IMR-90 (cell line): ENCODE results near the gene FAM20C. TPM values are rescaled to one million over a fixed set of nuclear protein-coding genes. Genes with fewer than 3 reads are reported as not detected.

Source experiments
- ATAC-seq: fragments of 200-7000 bp; cut with Tn5 transposase; 2 replicates; pipeline ENCODE4 v1.9.1; 2020; ENCODE audit warnings: low read depth, mild to moderate bottlenecking, moderate library complexity
- BruUV-seq: library from RNA; stranded (reverse); fragments of 400-500 nt; replicated peaks from 2 replicates; lab custom pipeline; 2021; lab: Mats Ljungman, UMichigan
- CTCF ChIA-PET: fragments of 300-600 bp; formaldehyde crosslinking; extraction: SDS; loops from one replicate; lab custom pipeline; 2021; ENCODE audit warnings: antibody characterized with exemption; lab: Yijun Ruan, JAX
- POLR2A ChIA-PET: fragments of 300-600 bp; sonication (Branson Sonifier 250); formaldehyde crosslinking; loops from one replicate; lab custom pipeline; 2022; ENCODE audit warnings: antibody characterized with exemption; ENCODE audit not compliant: unreplicated experiment; lab: Charles Lee
- DNase-seq: peaks from one replicate; pipeline ENCODE4 v3.0.0; 2013
- H2AFZ ChIP-seq: replicated peaks from 2 replicates; pipeline ENCODE3; 2013; ENCODE audit warnings: low read length, mild to moderate bottlenecking; ENCODE audit not compliant: poor library complexity
- H2AK5ac ChIP-seq: 2 replicates; pipeline ENCODE4 v1.6.1; 2013; ENCODE audit warnings: low read depth, low read length, inconsistent platforms
- H2AK9ac ChIP-seq: replicated peaks from 2 replicates; pipeline ENCODE3; 2013; ENCODE audit warnings: mild to moderate bottlenecking, low read depth, low read length, moderate library complexity; ENCODE audit not compliant: poor library complexity
- H2BK120ac ChIP-seq: 2 replicates; pipeline ENCODE4 v1.6.1; 2013; ENCODE audit warnings: low read depth, low read length, inconsistent platforms
- H2BK15ac ChIP-seq: 3 replicates; pipeline ENCODE4 v1.6.1; 2013; ENCODE audit warnings: low read depth, low read length, inconsistent platforms
- H2BK20ac ChIP-seq: 2 replicates; pipeline ENCODE4 v1.6.1; 2013; ENCODE audit warnings: low read depth, mild to moderate bottlenecking, inconsistent platforms, low read length, moderate library complexity
- H2BK5ac ChIP-seq: 2 replicates; pipeline ENCODE4 v1.6.1; 2013; ENCODE audit warnings: mild to moderate bottlenecking, low read depth, low read length, inconsistent platforms; ENCODE audit not compliant: poor library complexity, severe bottlenecking
- H3K14ac ChIP-seq: replicated peaks from 2 replicates; pipeline ENCODE4 v1.6.1; 2013; ENCODE audit warnings: low read depth, low read length, inconsistent platforms
- H3K18ac ChIP-seq: 2 replicates; pipeline ENCODE4 v1.6.1; 2013; ENCODE audit warnings: low read depth, low read length, control low read depth
- H3K23ac ChIP-seq: 2 replicates; pipeline ENCODE4 v1.6.1; 2013; ENCODE audit warnings: low read depth, low read length, inconsistent platforms
- H3K27ac ChIP-seq: 2 replicates; pipeline ENCODE4 v1.5.1; 2013; ENCODE audit warnings: mild to moderate bottlenecking, control low read depth, low read length; ENCODE audit not compliant: insufficient read depth
- H3K27me3 ChIP-seq: 2 replicates; pipeline ENCODE4 v1.6.1; 2013; ENCODE audit warnings: low read length; ENCODE audit not compliant: control insufficient read depth, insufficient read depth
- H3K36me3 ChIP-seq: 2 replicates; pipeline ENCODE4 v1.6.1; 2013; ENCODE audit warnings: low read length, mixed read lengths; ENCODE audit not compliant: control insufficient read depth, insufficient read depth
- H3K4ac ChIP-seq: 2 replicates; pipeline ENCODE4 v1.6.1; 2013; ENCODE audit warnings: low read depth, low read length, inconsistent platforms
- H3K4me1 ChIP-seq: 2 replicates; pipeline ENCODE4 v1.6.1; 2013; ENCODE audit warnings: low read length, mixed read lengths; ENCODE audit not compliant: control insufficient read depth, insufficient read depth
- H3K4me2 ChIP-seq: 2 replicates; pipeline ENCODE4 v1.6.1; 2013; ENCODE audit warnings: low read depth, mild to moderate bottlenecking, control low read depth, low read length, moderate library complexity
- H3K4me3 ChIP-seq: 2 replicates; pipeline ENCODE4 v1.5.1; 2013; ENCODE audit warnings: low read depth, mild to moderate bottlenecking, control low read depth, low read length, moderate library complexity; ENCODE audit not compliant: insufficient read depth
- H3K56ac ChIP-seq: 2 replicates; pipeline ENCODE4 v1.6.1; 2013; ENCODE audit warnings: low read length, inconsistent platforms; ENCODE audit not compliant: insufficient read depth; ENCODE audit errors: extremely low read depth
- H3K79me1 ChIP-seq, 2 experiments: 2 replicates each; pipeline ENCODE4 v1.6.1; 2013; ENCODE audit warnings: low read length in 2 of 2, inconsistent platforms in 1 of 2, low read depth in 1 of 2
- H3K9ac ChIP-seq: 2 replicates; pipeline ENCODE4 v1.6.1; 2013; ENCODE audit warnings: low read depth, low read length, control low read depth
- H3K9me1 ChIP-seq: 2 replicates; pipeline ENCODE4 v1.6.1; 2013; ENCODE audit warnings: low read length, inconsistent platforms; ENCODE audit not compliant: insufficient read depth
- H3K9me3 ChIP-seq: 2 replicates; pipeline ENCODE4 v1.6.1; 2013; ENCODE audit warnings: low read length; ENCODE audit not compliant: control insufficient read depth, insufficient read depth
- H4K20me1 ChIP-seq: 2 replicates; pipeline ENCODE4 v1.6.1; 2013; ENCODE audit warnings: low read length, inconsistent platforms; ENCODE audit not compliant: insufficient read depth
- H4K5ac ChIP-seq: 2 replicates; pipeline ENCODE4 v1.6.1; 2013; ENCODE audit warnings: mild to moderate bottlenecking, low read depth, low read length, control low read depth
- H4K8ac ChIP-seq, 2 experiments: 2 replicates each; pipeline ENCODE4 v1.6.1; 2013; ENCODE audit warnings: low read depth in 2 of 2, low read length in 2 of 2, control low read depth in 1 of 2, inconsistent platforms in 1 of 2
- H4K91ac ChIP-seq: 2 replicates; pipeline ENCODE4 v1.6.1; 2013; ENCODE audit warnings: low read depth, low read length, inconsistent platforms; ENCODE audit not compliant: insufficient read depth
- BHLHE40 ChIP-seq: fragments of 150-350 bp; IDR thresholded peaks from 2 replicates; pipeline ENCODE4 v1.6.1; 2016; ENCODE audit warnings: mild to moderate bottlenecking, low read depth, low read length
- CEBPB ChIP-seq: IDR thresholded peaks from 2 replicates; pipeline ENCODE4 v1.6.1; 2012; ENCODE audit warnings: low read depth, low read length, improper control_type of control experiment
- CHD1 ChIP-seq: IDR thresholded peaks from 2 replicates; pipeline ENCODE4 v1.6.1; 2012; ENCODE audit warnings: low read depth, low read length, improper control_type of control experiment
- CTCF ChIP-seq: conservative IDR thresholded peaks from 2 replicates; pipeline ENCODE4 v1.5.1; 2012; ENCODE audit warnings: mild to moderate bottlenecking, low read depth, low read length, improper control_type of control experiment
- FOS ChIP-seq: fragments of 150-350 bp; IDR thresholded peaks from 2 replicates; pipeline ENCODE4 v1.6.1; 2016; ENCODE audit warnings: low read depth, low read length
- MAZ ChIP-seq: IDR thresholded peaks from 2 replicates; pipeline ENCODE4 v1.6.1; 2012; ENCODE audit warnings: low read depth, mild to moderate bottlenecking, low read length, improper control_type of control experiment, moderate library complexity, borderline replicate concordance
- MXI1 ChIP-seq: IDR thresholded peaks from 2 replicates; pipeline ENCODE4 v1.6.1; 2012; ENCODE audit warnings: low read depth, mild to moderate bottlenecking, low read length, moderate library complexity, borderline replicate concordance
- NFE2L2 ChIP-seq: fragments of 150-350 bp; IDR thresholded peaks from 2 replicates; pipeline ENCODE4 v1.6.1; 2016; ENCODE audit warnings: low read depth, mild to moderate bottlenecking, low read length
- RCOR1 ChIP-seq: IDR thresholded peaks from 2 replicates; pipeline ENCODE4 v1.6.1; 2012; ENCODE audit warnings: mild to moderate bottlenecking, low read length, improper control_type of control experiment; ENCODE audit not compliant: insufficient replicate concordance
- RFX5 ChIP-seq: IDR thresholded peaks from 2 replicates; pipeline ENCODE4 v1.8.0; 2012; ENCODE audit warnings: low read depth, mild to moderate bottlenecking, low read length, moderate library complexity
- SMC3 ChIP-seq: fragments of 150-350 bp; IDR thresholded peaks from 2 replicates; pipeline ENCODE4 v1.6.1; 2016; ENCODE audit warnings: low read depth, mild to moderate bottlenecking, antibody characterized with exemption, low read length, moderate library complexity
- USF2 ChIP-seq: fragments of 150-350 bp; IDR thresholded peaks from 2 replicates; pipeline ENCODE4 v1.6.1; 2017; ENCODE audit warnings: mild to moderate bottlenecking, antibody characterized with exemption, low read length, low read depth
- WGBS, 2 experiments: methylation state at CpG; one replicate each; pipeline versions ENCODE4 v1.1.5 to v1.1.7; 2013; ENCODE audit warnings: missing lambda C conversion rate in 2 of 2; ENCODE audit not compliant: insufficient read length in 1 of 2; ENCODE audit errors: extremely low coverage in 2 of 2; 5-methylcytosine and 5-hydroxymethylcytosine counted together
- dilution Hi-C: fragments of 300-500 bp; cut with HindIII; formaldehyde crosslinking; loops from one replicate; pipeline ENCODE4 v1.14.3; 2018; ENCODE audit warnings: low sequenced_read_pairs; ENCODE audit not compliant: unreplicated experiment
- in situ Hi-C: fragments of 300-500 bp; cut with MboI; formaldehyde crosslinking; loops from 3 replicates; pipeline ENCODE4 v1.14.3; 2019; ENCODE audit warnings: low sequenced_read_pairs, inconsistent platforms, mixed read lengths
- intact Hi-C: fragments of 100-400 bp; cut with micrococcal nuclease; formaldehyde crosslinking; loops from 2 replicates; pipeline ENCODE4 v1.10.0; 2022
- polyA plus RNA-seq, 3 experiments: library from polyadenylated mRNA; depleted of rRNA; stranded (reverse); fragments of >200 nt; gene quantifications; 2 replicates each; pipeline ENCODE4 v1.2.3, GENCODE V29; 2012; ENCODE audit warnings: low replicate concordance in 1 of 3
- total RNA-seq: library from RNA; depleted of rRNA; stranded (reverse); fragments of >200 nt; gene quantifications from 2 replicates; pipeline ENCODE4 v1.2.3, GENCODE V29; 2012
- TF ChIP-seq, protein P1 (sequence below): fragments of 150-350 bp; IDR thresholded peaks from 2 replicates; pipeline ENCODE4 v1.6.1; 2016; ENCODE audit warnings: low read depth, mild to moderate bottlenecking, low read length, moderate library complexity, borderline replicate concordance

The FAM20C gene
- total and polyA plus RNA-seq, 2 of the 4 experiments (the other 2 are of a cell fraction) = 7.7 to 36.6 TPM

DNA sequence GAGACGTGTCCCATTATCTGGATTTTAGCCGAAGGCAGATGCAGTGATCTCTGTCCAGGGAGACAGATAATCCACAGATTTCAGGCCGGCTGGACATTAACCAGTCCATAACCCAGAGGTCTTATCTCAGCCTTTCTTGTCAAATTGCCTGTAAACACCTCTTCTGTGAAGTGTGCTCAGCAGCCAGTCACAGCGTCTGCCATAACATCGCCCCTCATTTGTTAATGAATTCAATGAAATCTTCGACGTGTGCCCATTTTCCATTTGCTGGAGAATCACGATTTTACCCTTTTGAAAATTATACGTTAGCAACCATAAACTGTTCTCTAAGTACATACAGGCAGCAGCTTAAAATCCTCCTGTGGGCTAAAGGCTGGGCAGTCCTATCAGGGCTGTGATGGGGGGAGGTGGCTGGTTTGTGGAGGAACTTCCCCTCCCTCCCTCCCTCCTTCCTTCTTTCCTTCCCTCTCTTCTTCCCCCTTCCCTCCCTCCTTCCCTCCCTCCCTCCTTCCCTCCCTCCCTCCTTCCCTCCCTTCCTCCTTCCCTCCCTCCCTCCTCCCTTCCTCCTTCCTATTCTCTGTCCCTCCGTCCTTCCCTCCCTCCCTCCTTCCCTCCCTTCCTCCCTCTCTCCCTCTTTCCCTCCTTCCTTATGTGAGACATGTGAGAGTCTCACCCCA is 26.6 kb upstream of the FAM20C start:
- Histone ChIP-seq H4K8ac (peak overlapping the region in 1 of 2 experiments; percentile 56; a peak in 1 of 4 replicates), H3K9ac (no peak overlapping the region), H3K36me3 (no peaks in the 10 kb centered on the region), H3K9me1 (no peaks in the 10 kb centered on the region), H4K20me1 (no peaks in the 10 kb centered on the region), H2BK120ac (peak overlapping the region; percentile 85; the same call in 1 of the 2 replicates), H2AK5ac (peak overlapping the region; percentile 56; the same call in 1 of the 2 replicates), H3K23ac (no peak overlapping the region), H3K79me1 (no peaks in the 10 kb centered on the region), H3K56ac (no peak overlapping the region), H3K18ac (peak overlapping the region; percentile 55; the same call in 1 of the 2 replicates), H4K91ac (0 out of 2 replicates have a peak overlapping the region, but pooled peaks have one; percentile 32), H3K4ac (no peak overlapping the region), H3K4me1 (0 out of 2 replicates have a peak, but pooled peaks cover 2% of the 10 kb centered on the region), H3K4me3 (no peak overlapping the region), H4K5ac (peak overlapping the region; percentile 56; the same call in 1 of the 2 replicates), H3K27ac (no peak overlapping the region), H2BK5ac (no peak overlapping the region), H2AFZ (peak overlapping the region; percentile 67), H2BK15ac (no peak overlapping the region), H3K4me2 (no peak overlapping the region), H3K27me3 (peaks cover 32% of the 10 kb centered on the region), H3K9me3 (no peaks in the 10 kb centered on the region), H3K14ac (0 out of 2 replicates have a peak overlapping the region, but pooled peaks have one; percentile 29), H2BK20ac (peak overlapping the region; percentile 67; the same call in 1 of the 2 replicates), H2AK9ac (no peak overlapping the region)
- no TSS peak for BruUV-seq
- intact Hi-C loops (no loop called here), dilution Hi-C loops (no loop called here), in situ Hi-C loops (no loop called here)
- 66% methylated on average over 2 of the region's 10 CpGs; no CpG with 5 or more reads in 1 of the 2 experiments for whole genome bisulfite sequencing, 2 experiments
- TF ChIP-seq CTCF (no peak), RFX5 (no peak), SMC3 (no peak), RCOR1 (no peak), CHD1 (no peak), MXI1 (no peak), NFE2L2 (no peak), CEBPB (no peak), USF2 (no peak), FOS (no peak), MAZ (no peak), BHLHE40 (no peak)
- TF ChIP-seq, protein P1, sequence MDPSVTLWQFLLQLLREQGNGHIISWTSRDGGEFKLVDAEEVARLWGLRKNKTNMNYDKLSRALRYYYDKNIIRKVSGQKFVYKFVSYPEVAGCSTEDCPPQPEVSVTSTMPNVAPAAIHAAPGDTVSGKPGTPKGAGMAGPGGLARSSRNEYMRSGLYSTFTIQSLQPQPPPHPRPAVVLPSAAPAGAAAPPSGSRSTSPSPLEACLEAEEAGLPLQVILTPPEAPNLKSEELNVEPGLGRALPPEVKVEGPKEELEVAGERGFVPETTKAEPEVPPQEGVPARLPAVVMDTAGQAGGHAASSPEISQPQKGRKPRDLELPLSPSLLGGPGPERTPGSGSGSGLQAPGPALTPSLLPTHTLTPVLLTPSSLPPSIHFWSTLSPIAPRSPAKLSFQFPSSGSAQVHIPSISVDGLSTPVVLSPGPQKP = no peak
- CTCF ChIA-PET = no interaction called here
- ATAC-seq (no peak; the same call in 1 of the 2 replicates), DNase-seq (no peak)
- POLR2A ChIA-PET = no interaction called here
